Testis (tissue), 3 donors: Measurements from ENCODE around the gene GPR75. TPM values are rescaled to one million over a fixed set of nuclear protein-coding genes. Genes with fewer than 3 reads are reported as not detected.

ENCODE experiments used
- DNase-seq: peaks from one replicate; pipeline ENCODE4 v3.0.0-alpha.2; 2019
- H3K27ac ChIP-seq, 2 donors: fragments of 200-600 bp; sonication (generic); one replicate each; pipeline ENCODE4 v1.5.1; 2019
- H3K27me3 ChIP-seq: fragments of 200-600 bp; sonication (generic); one replicate; pipeline ENCODE4 v1.5.1; 2019
- H3K36me3 ChIP-seq: fragments of 200-600 bp; sonication (generic); one replicate; pipeline ENCODE4 v1.5.1; 2017; ENCODE audit warnings: low read depth; ENCODE audit errors: missing control alignments
- H3K4me1 ChIP-seq: fragments of 200-600 bp; sonication (generic); one replicate; pipeline ENCODE4 v1.5.1; 2019
- H3K4me3 ChIP-seq, 2 donors: fragments of 200-600 bp; sonication (generic); one replicate each; pipeline ENCODE4 v1.5.1; 2017 to 2019
- H3K9me3 ChIP-seq: fragments of 200-600 bp; sonication (generic); one replicate; pipeline ENCODE4 v1.5.1; 2017
- CTCF ChIP-seq, 3 experiments: fragments of 450-650 bp in 2 of 3; fragments of 200-600 bp in 1 of 3; sonication (generic) in 1 of 3; IDR thresholded peaks; one replicate each; pipeline ENCODE4 v1.5.1; 2016 to 2019; ENCODE audit warnings: antibody characterized with exemption in 3 of 3, mild to moderate bottlenecking in 2 of 3, moderate library complexity in 1 of 3
- POLR2A ChIP-seq: fragments of 450-650 bp; IDR thresholded peaks from one replicate; pipeline ENCODE4 v1.6.1; 2017; ENCODE audit warnings: antibody characterized with exemption, mild to moderate bottlenecking, moderate library complexity
- WGBS, 2 donors: methylation state at CpG; one replicate each; pipeline ENCODE4 v1.1.5; 2018; 5-methylcytosine and 5-hydroxymethylcytosine counted together
- intact Hi-C: fragments of 100-400 bp; cut with DNase I; formaldehyde crosslinking; loops from one replicate; pipeline ENCODE4 v1.15.1; 2023; ENCODE audit warnings: low total_unique reads
- polyA plus RNA-seq: library from polyadenylated mRNA; stranded (reverse); fragments of 350-450 nt; fragmentation: Illumina TruSeq; extraction: RNeasy Lipid Tissue Mini Kit (QIAGEN cat#74804); gene quantifications from one replicate; pipeline ENCODE4 v1.2.3, GENCODE V29; 2014; ENCODE audit warnings: low read depth, low replicate concordance; ENCODE audit not compliant: insufficient read depth
- total RNA-seq, 2 donors: library from RNA; depleted of rRNA; stranded (reverse); fragments of >200 nt; gene quantifications; one replicate each; pipeline ENCODE4 v1.2.3, GENCODE V29; 2016

GPR75 gene
- total and polyA plus RNA-seq, 3 donors from 2014 or later = 2.3 to 6.8 (median 6.5) TPM

GRCh38 chr2:53867773-53868172 lies 8.0 kb upstream of the GPR75 start:
- H3K9me3 ChIP-seq = no peaks in the 10 kb centered on the region

GRCh38 chr2:53867169-53867568 lies 7.4 kb upstream of the GPR75 start:
- no peaks in the 10 kb centered on the region for H3K4me1 ChIP-seq
- no peak for DNase-seq
- H3K36me3 ChIP-seq = no peaks in the 10 kb centered on the region
- intact Hi-C loops = no loop called here
- H3K4me3 ChIP-seq = no peak overlapping the region
- no peaks in the 10 kb centered on the region for H3K27me3 ChIP-seq
- TF ChIP-seq CTCF (IDR thresholded peaks at IDR 0.05) (no peak), POLR2A (no peak)
- no peak overlapping the region for H3K27ac ChIP-seq
- 87 to 89% methylated on average over 5 of the region's 5 CpGs for WGBS, 2 donors
- H3K9me3 ChIP-seq = no peaks in the 10 kb centered on the region

More at GRCh38 chr2:53867773-53868172, 8.0 kb upstream of the GPR75 start:
- Histone ChIP-seq H3K4me3 (no peak overlapping the region), H3K36me3 (no peaks in the 10 kb centered on the region), H3K27ac (no peak overlapping the region), H3K27me3 (no peaks in the 10 kb centered on the region), H3K4me1 (no peaks in the 10 kb centered on the region)
- no peak for DNase-seq
- WGBS, 2 donors = 98% methylated on average over 2 of the region's 2 CpGs
- no peak for TF ChIP-seq POLR2A
- TF ChIP-seq CTCF (IDR thresholded peaks at IDR 0.05) = no peak
- intact Hi-C loops = no loop called here

- TF ChIP-seq POLR2A (no peak), CTCF (IDR thresholded peaks at IDR 0.05) (no peak)
- WGBS, 2 donors = 86 to 90% methylated on average over 5 of the region's 5 CpGs
- intact Hi-C loops = no loop called here
- Histone ChIP-seq H3K9me3 (no peaks in the 10 kb centered on the region), H3K4me1 (no peaks in the 10 kb centered on the region), H3K27ac (no peak overlapping the region), H3K4me3 (no peak overlapping the region), H3K36me3 (no peaks in the 10 kb centered on the region), H3K27me3 (no peaks in the 10 kb centered on the region)
- DNase-seq = no peak
Observed at GRCh38 chr2:53865962-53866361, 6.2 kb upstream of the GPR75 start.

- WGBS, 2 donors = 88% methylated on average over 2 of the region's 2 CpGs
- TF ChIP-seq POLR2A = no peak
- TF ChIP-seq CTCF (IDR thresholded peaks at IDR 0.05) = no peak
- H3K27me3 ChIP-seq = no peaks in the 10 kb centered on the region
- DNase-seq = no peak
- H3K9me3 ChIP-seq = no peaks in the 10 kb centered on the region
- H3K4me3 ChIP-seq = no peak overlapping the region
- H3K27ac ChIP-seq = no peak overlapping the region
- no peaks in the 10 kb centered on the region for H3K36me3 ChIP-seq
- intact Hi-C loops = no loop called here
- no peaks in the 10 kb centered on the region for H3K4me1 ChIP-seq
Observed at GRCh38 chr2:53865264-53865663, 5.5 kb upstream of the GPR75 start.

- DNase-seq = no peak
- intact Hi-C loops = no loop called here
- no peaks in the 10 kb centered on the region for H3K9me3 ChIP-seq
- no peaks in the 10 kb centered on the region for H3K27me3 ChIP-seq
- WGBS, 2 donors = 98 to 100% methylated on average over 4 to 6 of the region's 6 CpGs
- no peaks in the 10 kb centered on the region for H3K4me1 ChIP-seq
- no peak overlapping the region for H3K27ac ChIP-seq
- H3K36me3 ChIP-seq = no peaks in the 10 kb centered on the region
- H3K4me3 ChIP-seq = no peak overlapping the region
- TF ChIP-seq POLR2A (no peak), CTCF (IDR thresholded peaks at IDR 0.05) (no peak)
Observed at GRCh38 chr2:53863538-53864227, 3.9 kb upstream of the GPR75 start.
